HepG2 (cell line): Measurements from ENCODE around the gene TUFM. TPM values are rescaled to one million over a fixed set of nuclear protein-coding genes. Genes with fewer than 3 reads are reported as not detected.
A peak's percentile ranks its signal among the peaks of the same experiment; 100 is the strongest.

Source experiments
- ASH2L ChIP-seq: fragments of 300-600, 200-600 bp; sonication (generic); IDR thresholded peaks from 2 replicates; pipeline ENCODE4 v1.7.0; 2017; ENCODE audit warnings: low read depth, mild to moderate bottlenecking, moderate library complexity, mixed read lengths, low read length; ENCODE audit not compliant: insufficient read length
- ELF4 ChIP-seq: sonication (generic); formaldehyde crosslinking; IDR thresholded peaks from 2 replicates; pipeline ENCODE4 v1.5.0; 2020; ENCODE audit warnings: missing genetic modification reagents, mild to moderate bottlenecking, moderate library complexity, borderline replicate concordance
- MTA1 ChIP-seq: sonication (generic); formaldehyde crosslinking; IDR thresholded peaks from 2 replicates; pipeline ENCODE4 v1.4.0; 2020; ENCODE audit warnings: missing genetic modification reagents, mild to moderate bottlenecking, borderline replicate concordance
- SP4 ChIP-seq: sonication (generic); formaldehyde crosslinking; IDR thresholded peaks from 2 replicates; pipeline ENCODE4 v1.8.1; 2023; ENCODE audit warnings: mild to moderate bottlenecking, missing genetic modification reagents
- SRY ChIP-seq: sonication (generic); formaldehyde crosslinking; IDR thresholded peaks from 2 replicates; pipeline ENCODE4 v1.8.0; 2022; ENCODE audit warnings: mild to moderate bottlenecking, missing genetic modification reagents
- YEATS4 ChIP-seq: sonication (generic); formaldehyde crosslinking; IDR thresholded peaks from 2 replicates; pipeline ENCODE4 v1.4.0; 2020; ENCODE audit warnings: missing genetic modification reagents, borderline replicate concordance
- ZBTB42 ChIP-seq: sonication (generic); formaldehyde crosslinking; IDR thresholded peaks from 2 replicates; pipeline ENCODE4 v1.5.0; 2020; ENCODE audit warnings: mild to moderate bottlenecking, missing genetic modification reagents
- ZFY ChIP-seq: sonication (generic); formaldehyde crosslinking; IDR thresholded peaks from 2 replicates; pipeline ENCODE4 v1.4.0; 2020; ENCODE audit warnings: missing genetic modification reagents
- ZNF543 ChIP-seq: sonication (generic); formaldehyde crosslinking; IDR thresholded peaks from 2 replicates; pipeline ENCODE4 v1.4.0; 2020; ENCODE audit warnings: mild to moderate bottlenecking, missing genetic modification reagents
- ZNF547 ChIP-seq: sonication (generic); formaldehyde crosslinking; IDR thresholded peaks from 2 replicates; pipeline ENCODE4 v1.5.1; 2020; ENCODE audit warnings: mild to moderate bottlenecking, missing genetic modification reagents
- ZNF563 ChIP-seq: sonication (generic); formaldehyde crosslinking; IDR thresholded peaks from 2 replicates; pipeline ENCODE4 v1.8.0; 2022; ENCODE audit warnings: mild to moderate bottlenecking, moderate library complexity, missing genetic modification reagents
- ZNF850 ChIP-seq: sonication (generic); formaldehyde crosslinking; conservative IDR thresholded peaks from 2 replicates; pipeline ENCODE4 v1.9.0; 2021; ENCODE audit warnings: mild to moderate bottlenecking, missing genetic modification reagents
- polyA plus RNA-seq, 8 experiments: library from polyadenylated mRNA; depleted of rRNA in 3 of 8; stranded (reverse) in 7 of 8; unstranded in 1 of 8; fragments of >200 nt; fragmentation: Illumina TruSeq in 4 of 8; extraction: Trizol in 4 of 8; gene quantifications; 2 replicates each; pipeline versions ENCODE4 v1.2.1 to v1.2.3, GENCODE V29; 2011 to 2016; ENCODE audit warnings: low read depth in 4 of 8, missing spikeins in 1 of 8, mixed read lengths in 1 of 8; ENCODE audit not compliant: insufficient read depth in 1 of 8
- total RNA-seq, 5 experiments: library from RNA; depleted of rRNA; stranded (reverse); fragments of >200 nt; fragmentation: Illumina TruSeq; extraction: Trizol; gene quantifications; 2 replicates each; pipeline ENCODE4 v1.2.3, GENCODE V29; 2016; ENCODE audit warnings: low read depth in 1 of 5
- TF ChIP-seq, protein P1 (sequence below): sonication (generic); formaldehyde crosslinking; IDR thresholded peaks from 2 replicates; pipeline ENCODE4 v1.4.0; 2020; ENCODE audit warnings: mild to moderate bottlenecking, missing genetic modification reagents
- TF ChIP-seq, protein P2 (sequence below): sonication (generic); formaldehyde crosslinking; IDR thresholded peaks from 2 replicates; pipeline ENCODE4 v1.5.0; 2020; ENCODE audit warnings: mild to moderate bottlenecking, missing genetic modification reagents
- TF ChIP-seq, protein P3 (sequence below): sonication (generic); formaldehyde crosslinking; IDR thresholded peaks from 2 replicates; pipeline ENCODE4 v1.8.0; 2022; ENCODE audit warnings: low read depth, missing genetic modification reagents
- TF ChIP-seq, protein P4 (sequence below): sonication (generic); formaldehyde crosslinking; IDR thresholded peaks from 2 replicates; pipeline ENCODE4 v1.8.0; 2022; ENCODE audit warnings: mild to moderate bottlenecking, missing genetic modification reagents; ENCODE audit not compliant: insufficient replicate concordance

The TUFM gene
- total and polyA plus RNA-seq, 2 of the 13 experiments (the other 11 are each of a cell fraction or from before 2014, with no cell fraction given) = 206 to 298 TPM

DNA sequence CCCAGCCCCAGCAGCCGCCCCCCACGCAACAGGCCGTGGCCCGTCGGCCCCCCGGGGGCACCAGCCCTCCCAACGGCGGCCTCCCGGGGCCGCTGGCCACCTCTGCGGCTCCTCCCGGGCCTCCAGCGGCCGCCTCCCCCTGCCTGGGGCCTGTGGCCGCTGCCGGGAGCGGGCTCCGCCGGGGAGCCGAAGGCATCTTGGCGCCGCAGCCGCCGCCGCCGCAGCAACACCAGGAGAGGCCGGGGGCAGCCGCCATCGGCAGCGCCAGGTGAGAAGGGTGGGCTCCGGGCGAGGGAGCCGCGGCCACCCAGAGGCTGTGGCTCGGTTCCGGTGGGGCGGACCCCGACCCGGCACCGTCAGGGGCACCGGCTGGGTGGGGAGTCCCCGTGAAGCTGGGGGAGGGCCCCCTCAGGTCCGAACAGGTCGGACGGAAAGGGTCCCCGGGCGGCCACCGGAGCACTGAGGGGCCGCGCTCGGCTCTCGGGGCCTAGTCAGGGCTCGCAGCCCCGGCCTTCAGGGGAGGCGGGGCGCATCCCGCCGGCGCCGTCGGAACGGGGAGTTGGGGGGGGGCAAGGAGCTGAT, 22.8 kb downstream of the TUFM start (continued):
- TF ChIP-seq, protein P1, sequence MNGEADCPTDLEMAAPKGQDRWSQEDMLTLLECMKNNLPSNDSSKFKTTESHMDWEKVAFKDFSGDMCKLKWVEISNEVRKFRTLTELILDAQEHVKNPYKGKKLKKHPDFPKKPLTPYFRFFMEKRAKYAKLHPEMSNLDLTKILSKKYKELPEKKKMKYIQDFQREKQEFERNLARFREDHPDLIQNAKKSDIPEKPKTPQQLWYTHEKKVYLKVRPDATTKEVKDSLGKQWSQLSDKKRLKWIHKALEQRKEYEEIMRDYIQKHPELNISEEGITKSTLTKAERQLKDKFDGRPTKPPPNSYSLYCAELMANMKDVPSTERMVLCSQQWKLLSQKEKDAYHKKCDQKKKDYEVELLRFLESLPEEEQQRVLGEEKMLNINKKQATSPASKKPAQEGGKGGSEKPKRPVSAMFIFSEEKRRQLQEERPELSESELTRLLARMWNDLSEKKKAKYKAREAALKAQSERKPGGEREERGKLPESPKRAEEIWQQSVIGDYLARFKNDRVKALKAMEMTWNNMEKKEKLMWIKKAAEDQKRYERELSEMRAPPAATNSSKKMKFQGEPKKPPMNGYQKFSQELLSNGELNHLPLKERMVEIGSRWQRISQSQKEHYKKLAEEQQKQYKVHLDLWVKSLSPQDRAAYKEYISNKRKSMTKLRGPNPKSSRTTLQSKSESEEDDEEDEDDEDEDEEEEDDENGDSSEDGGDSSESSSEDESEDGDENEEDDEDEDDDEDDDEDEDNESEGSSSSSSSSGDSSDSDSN (CRISPR knock-in tag) = peak; percentile 72
- TF ChIP-seq, protein P2, sequence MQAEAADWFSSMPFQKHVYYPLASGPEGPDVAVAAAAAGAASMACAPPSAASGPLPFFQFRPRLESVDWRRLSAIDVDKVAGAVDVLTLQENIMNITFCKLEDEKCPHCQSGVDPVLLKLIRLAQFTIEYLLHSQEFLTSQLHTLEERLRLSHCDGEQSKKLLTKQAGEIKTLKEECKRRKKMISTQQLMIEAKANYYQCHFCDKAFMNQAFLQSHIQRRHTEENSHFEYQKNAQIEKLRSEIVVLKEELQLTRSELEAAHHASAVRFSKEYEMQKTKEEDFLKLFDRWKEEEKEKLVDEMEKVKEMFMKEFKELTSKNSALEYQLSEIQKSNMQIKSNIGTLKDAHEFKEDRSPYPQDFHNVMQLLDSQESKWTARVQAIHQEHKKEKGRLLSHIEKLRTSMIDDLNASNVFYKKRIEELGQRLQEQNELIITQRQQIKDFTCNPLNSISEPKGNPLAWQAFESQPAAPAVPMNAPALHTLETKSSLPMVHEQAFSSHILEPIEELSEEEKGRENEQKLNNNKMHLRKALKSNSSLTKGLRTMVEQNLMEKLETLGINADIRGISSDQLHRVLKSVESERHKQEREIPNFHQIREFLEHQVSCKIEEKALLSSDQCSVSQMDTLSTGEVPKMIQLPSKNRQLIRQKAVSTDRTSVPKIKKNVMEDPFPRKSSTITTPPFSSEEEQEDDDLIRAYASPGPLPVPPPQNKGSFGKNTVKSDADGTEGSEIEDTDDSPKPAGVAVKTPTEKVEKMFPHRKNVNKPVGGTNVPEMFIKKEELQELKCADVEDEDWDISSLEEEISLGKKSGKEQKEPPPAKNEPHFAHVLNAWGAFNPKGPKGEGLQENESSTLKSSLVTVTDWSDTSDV (CRISPR knock-in tag) = 0 out of 2 replicates have a peak, but pooled peaks have one; percentile 21
- TF ChIP-seq, protein P3, sequence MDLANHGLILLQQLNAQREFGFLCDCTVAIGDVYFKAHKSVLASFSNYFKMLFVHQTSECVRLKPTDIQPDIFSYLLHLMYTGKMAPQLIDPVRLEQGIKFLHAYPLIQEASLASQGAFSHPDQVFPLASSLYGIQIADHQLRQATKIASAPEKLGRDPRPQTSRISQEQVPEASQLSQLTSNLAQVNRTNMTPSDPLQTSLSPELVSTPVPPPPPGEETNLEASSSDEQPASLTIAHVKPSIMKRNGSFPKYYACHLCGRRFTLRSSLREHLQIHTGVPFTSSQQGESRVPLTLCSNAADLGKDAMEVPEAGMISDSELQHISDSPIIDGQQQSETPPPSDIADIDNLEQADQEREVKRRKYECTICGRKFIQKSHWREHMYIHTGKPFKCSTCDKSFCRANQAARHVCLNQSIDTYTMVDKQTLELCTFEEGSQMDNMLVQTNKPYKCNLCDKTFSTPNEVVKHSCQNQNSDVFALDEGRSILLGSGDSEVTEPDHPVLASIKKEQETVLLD (CRISPR knock-in tag) = peak; percentile 96
- peak; percentile 59; the same call in 1 of the 2 replicates for TF ChIP-seq ZNF543 (CRISPR knock-in tag)
- TF ChIP-seq ZBTB42 = peak; percentile 30; the same call in 1 of the 2 replicates
- no peak for TF ChIP-seq YEATS4 (CRISPR knock-in tag)
- TF ChIP-seq MTA1 (CRISPR knock-in tag) = peak; percentile 54; the same call in 1 of the 2 replicates
- peak; percentile 90; the same call in 1 of the 2 replicates for TF ChIP-seq ZNF850
- TF ChIP-seq ZNF547 (CRISPR knock-in tag) = 0 out of 2 replicates have a peak, but pooled peaks have one; percentile 84
- peak; percentile 84 for TF ChIP-seq ELF4 (CRISPR knock-in tag)
- TF ChIP-seq SP4 (CRISPR knock-in tag) = peak; percentile 78; the same call in 1 of the 2 replicates
- TF ChIP-seq ASH2L = peak; percentile 89
- TF ChIP-seq SRY = peak; percentile 52; the same call in 1 of the 2 replicates
- TF ChIP-seq, protein P4, sequence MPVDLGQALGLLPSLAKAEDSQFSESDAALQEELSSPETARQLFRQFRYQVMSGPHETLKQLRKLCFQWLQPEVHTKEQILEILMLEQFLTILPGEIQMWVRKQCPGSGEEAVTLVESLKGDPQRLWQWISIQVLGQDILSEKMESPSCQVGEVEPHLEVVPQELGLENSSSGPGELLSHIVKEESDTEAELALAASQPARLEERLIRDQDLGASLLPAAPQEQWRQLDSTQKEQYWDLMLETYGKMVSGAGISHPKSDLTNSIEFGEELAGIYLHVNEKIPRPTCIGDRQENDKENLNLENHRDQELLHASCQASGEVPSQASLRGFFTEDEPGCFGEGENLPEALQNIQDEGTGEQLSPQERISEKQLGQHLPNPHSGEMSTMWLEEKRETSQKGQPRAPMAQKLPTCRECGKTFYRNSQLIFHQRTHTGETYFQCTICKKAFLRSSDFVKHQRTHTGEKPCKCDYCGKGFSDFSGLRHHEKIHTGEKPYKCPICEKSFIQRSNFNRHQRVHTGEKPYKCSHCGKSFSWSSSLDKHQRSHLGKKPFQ (CRISPR knock-in tag) = peak; percentile 29
- peak; percentile 94 for TF ChIP-seq ZNF563 (CRISPR knock-in tag)
- no peak; the same call in none of the 2 replicates for TF ChIP-seq ZFY
